HEK293 (cell line): ENCODE data around the gene CDYL2.

Experiments used
- CTCF ChIA-PET: fragments of 350-600 bp; formaldehyde crosslinking; extraction: SDS; loops from one replicate; lab custom pipeline; 2021; ENCODE audit warnings: antibody characterized with exemption; lab: Yijun Ruan, JAX
- POLR2A ChIA-PET: fragments of 300-600 bp; formaldehyde crosslinking; extraction: SDS; loops from one replicate; lab custom pipeline; 2020; ENCODE audit warnings: antibody characterized with exemption, inconsistent platforms; lab: Yijun Ruan, JAX
- H3K27ac ChIP-seq: fragments of 200-500 bp; sonication (Bioruptor generic); 2 replicates; pipeline ENCODE4 v1.5.1; 2014; ENCODE audit warnings: low read depth, low read length, control low read depth, inconsistent platforms; ENCODE audit errors: extremely low read depth
- H3K36me3 ChIP-seq, 2 experiments: fragments of 200-500 bp in 1 of 2; sonication (Bioruptor generic) in 1 of 2; 1 replicate in 1 of 2; 2 replicates in 1 of 2; pipeline ENCODE4 v1.5.1; 2014 to 2017; ENCODE audit warnings: inconsistent platforms in 2 of 2, low read length in 2 of 2; ENCODE audit not compliant: control insufficient read depth in 2 of 2, insufficient read depth in 1 of 2
- H3K4me1 ChIP-seq: fragments of 200-500 bp; sonication (Bioruptor generic); 2 replicates; pipeline ENCODE4 v1.5.1; 2014; ENCODE audit warnings: mild to moderate bottlenecking, low read length, inconsistent platforms; ENCODE audit not compliant: control insufficient read depth, insufficient read depth
- H3K4me3 ChIP-seq: 2 replicates; pipeline ENCODE4 v1.5.1; 2011; ENCODE audit warnings: low read depth, mild to moderate bottlenecking, control low read depth, low read length, moderate library complexity
- H3K9me3 ChIP-seq: fragments of 200-500 bp; sonication (Bioruptor generic); 2 replicates; pipeline ENCODE4 v1.5.1; 2014; ENCODE audit warnings: low read depth, low read length, inconsistent platforms; ENCODE audit not compliant: control insufficient read depth, insufficient read depth
- ZBTB48 ChIP-seq: fragments of 450-650 bp; formaldehyde crosslinking; IDR thresholded peaks from 2 replicates; pipeline ENCODE4 v1.5.1; 2016; ENCODE audit warnings: missing biosample characterization, missing genetic modification characterization
- ZFP3 ChIP-seq: fragments of 450-650 bp; formaldehyde crosslinking; IDR thresholded peaks from 2 replicates; pipeline ENCODE4 v1.5.1; 2016; ENCODE audit warnings: low read depth, missing biosample characterization, missing genetic modification characterization
- ZNF214 ChIP-seq: fragments of 450-650 bp; formaldehyde crosslinking; IDR thresholded peaks from 2 replicates; pipeline ENCODE4 v1.5.1; 2017; ENCODE audit warnings: missing biosample characterization, mild to moderate bottlenecking, missing genetic modification characterization, borderline replicate concordance
- ZNF341 ChIP-seq: fragments of 450-650 bp; formaldehyde crosslinking; IDR thresholded peaks from 2 replicates; pipeline ENCODE4; 2016; ENCODE audit warnings: low read depth, missing biosample characterization, missing genetic modification characterization
- ZNF366 ChIP-seq: fragments of 450-650 bp; formaldehyde crosslinking; conservative IDR thresholded peaks from 2 replicates; pipeline ENCODE4 v1.5.1; 2016; ENCODE audit warnings: missing biosample characterization, missing genetic modification characterization
- ZNF404 ChIP-seq: fragments of 450-650 bp; formaldehyde crosslinking; IDR thresholded peaks from 2 replicates; pipeline ENCODE4 v1.5.1; 2017; ENCODE audit warnings: missing biosample characterization, missing genetic modification characterization
- ZNF514 ChIP-seq: fragments of 450-650 bp; formaldehyde crosslinking; IDR thresholded peaks from 2 replicates; pipeline ENCODE4 v1.5.1; 2016; ENCODE audit warnings: missing biosample characterization, missing genetic modification characterization
- ZNF654 ChIP-seq: fragments of 450-650 bp; formaldehyde crosslinking; IDR thresholded peaks from 2 replicates; pipeline ENCODE4 v1.5.1; 2016; ENCODE audit warnings: low read depth, missing biosample characterization, missing genetic modification characterization
- ZNF660 ChIP-seq: fragments of 450-650 bp; IDR thresholded peaks from 2 replicates; pipeline ENCODE4 v1.5.1; 2018; ENCODE audit warnings: missing biosample characterization, mild to moderate bottlenecking, missing genetic modification characterization
- ZNF768 ChIP-seq: fragments of 450-650 bp; formaldehyde crosslinking; IDR thresholded peaks from 2 replicates; pipeline ENCODE4 v1.5.1; 2018; ENCODE audit warnings: missing biosample characterization, mild to moderate bottlenecking, missing genetic modification characterization
- ZSCAN16 ChIP-seq: fragments of 450-650 bp; formaldehyde crosslinking; IDR thresholded peaks from 2 replicates; pipeline ENCODE4 v1.5.1; 2016; ENCODE audit warnings: missing biosample characterization, missing genetic modification characterization
- TF ChIP-seq, protein P1 (sequence below): fragments of 450-650 bp; formaldehyde crosslinking; IDR thresholded peaks from 2 replicates; pipeline ENCODE4 v1.5.1; 2017; ENCODE audit warnings: missing biosample characterization, missing genetic modification characterization
- TF ChIP-seq, protein P2 (sequence below): fragments of 450-650 bp; formaldehyde crosslinking; IDR thresholded peaks from 2 replicates; pipeline ENCODE4 v1.5.1; 2016; ENCODE audit warnings: missing biosample characterization, missing genetic modification characterization
- TF ChIP-seq, protein P3 (sequence below): fragments of 450-650 bp; formaldehyde crosslinking; IDR thresholded peaks from 2 replicates; pipeline ENCODE4 v1.5.1; 2016; ENCODE audit warnings: missing biosample characterization, missing genetic modification characterization
- TF ChIP-seq, protein P4 (sequence below): fragments of 450-650 bp; formaldehyde crosslinking; IDR thresholded peaks from 2 replicates; pipeline ENCODE4 v1.5.1; 2016; ENCODE audit warnings: missing biosample characterization, missing genetic modification characterization

The CDYL2 gene

DNA sequence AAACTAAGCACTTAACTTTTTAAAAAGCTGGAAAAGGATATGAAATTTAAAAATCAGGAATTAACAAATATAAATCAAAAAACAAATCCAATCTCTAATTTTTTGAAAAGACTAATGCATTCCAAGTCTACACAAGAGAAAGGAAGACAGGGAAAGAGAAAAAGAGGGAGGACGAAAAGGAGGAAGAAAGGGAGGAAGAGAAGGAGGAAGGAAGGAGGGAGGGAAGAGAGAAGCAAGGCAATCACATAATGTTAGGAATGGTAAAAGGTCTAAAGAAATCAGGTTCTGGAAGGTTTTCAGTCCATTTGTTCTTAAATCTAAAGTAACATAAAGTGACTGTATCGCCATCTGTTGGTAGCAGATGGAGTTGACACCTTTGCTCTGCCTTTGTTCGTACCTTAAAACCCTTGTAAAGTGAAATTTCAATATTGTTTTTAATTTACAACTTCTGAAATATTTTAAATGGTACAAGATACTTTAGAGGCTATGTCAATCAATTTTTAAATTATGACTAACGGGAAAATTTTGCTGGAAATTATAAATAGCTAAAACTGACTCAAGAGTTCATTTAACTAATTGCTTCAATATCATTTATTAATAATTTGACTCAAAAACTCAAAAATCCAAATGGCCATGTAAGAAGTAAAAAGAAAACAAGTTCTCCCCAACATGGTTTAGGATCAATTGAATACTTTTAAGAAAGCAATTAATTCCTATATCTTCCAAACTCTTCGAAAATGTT lies 20.4 kb upstream of the CDYL2 start:
- Histone ChIP-seq H3K27ac (no peak overlapping the region), H3K4me3 (no peak overlapping the region), H3K9me3 (no peaks in the 10 kb centered on the region), H3K4me1 (no peaks in the 10 kb centered on the region), H3K36me3 (no peaks in the 10 kb centered on the region)
- CTCF ChIA-PET: interaction anchor here (0.7 to 5.0 kb wide), 22 partner anchors 8 to 1611 kb away, joined by 3 to 113 read pairs (median 4); no protein-coding TSS in a partner anchor
- POLR2A ChIA-PET: no interaction called here
- TF ChIP-seq ZNF768 (tag by site-specific recombination) (no peak), ZNF341 (tag by site-specific recombination) (no peak), ZNF514 (no peak), ZNF366 (tag by site-specific recombination) (peak; percentile 52), ZNF214 (no peak), ZSCAN16 (no peak), ZNF654 (tag by site-specific recombination) (peak; percentile 54), ZNF660 (0 out of 2 replicates have a peak, but pooled peaks have one; percentile 17), ZBTB48 (tag by site-specific recombination) (no peak), ZNF404 (tag by site-specific recombination) (no peak)
- TF ChIP-seq, protein P1, sequence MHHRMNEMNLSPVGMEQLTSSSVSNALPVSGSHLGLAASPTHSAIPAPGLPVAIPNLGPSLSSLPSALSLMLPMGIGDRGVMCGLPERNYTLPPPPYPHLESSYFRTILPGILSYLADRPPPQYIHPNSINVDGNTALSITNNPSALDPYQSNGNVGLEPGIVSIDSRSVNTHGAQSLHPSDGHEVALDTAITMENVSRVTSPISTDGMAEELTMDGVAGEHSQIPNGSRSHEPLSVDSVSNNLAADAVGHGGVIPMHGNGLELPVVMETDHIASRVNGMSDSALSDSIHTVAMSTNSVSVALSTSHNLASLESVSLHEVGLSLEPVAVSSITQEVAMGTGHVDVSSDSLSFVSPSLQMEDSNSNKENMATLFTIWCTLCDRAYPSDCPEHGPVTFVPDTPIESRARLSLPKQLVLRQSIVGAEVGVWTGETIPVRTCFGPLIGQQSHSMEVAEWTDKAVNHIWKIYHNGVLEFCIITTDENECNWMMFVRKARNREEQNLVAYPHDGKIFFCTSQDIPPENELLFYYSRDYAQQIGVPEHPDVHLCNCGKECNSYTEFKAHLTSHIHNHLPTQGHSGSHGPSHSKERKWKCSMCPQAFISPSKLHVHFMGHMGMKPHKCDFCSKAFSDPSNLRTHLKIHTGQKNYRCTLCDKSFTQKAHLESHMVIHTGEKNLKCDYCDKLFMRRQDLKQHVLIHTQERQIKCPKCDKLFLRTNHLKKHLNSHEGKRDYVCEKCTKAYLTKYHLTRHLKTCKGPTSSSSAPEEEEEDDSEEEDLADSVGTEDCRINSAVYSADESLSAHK: no peak
- TF ChIP-seq, protein P2, sequence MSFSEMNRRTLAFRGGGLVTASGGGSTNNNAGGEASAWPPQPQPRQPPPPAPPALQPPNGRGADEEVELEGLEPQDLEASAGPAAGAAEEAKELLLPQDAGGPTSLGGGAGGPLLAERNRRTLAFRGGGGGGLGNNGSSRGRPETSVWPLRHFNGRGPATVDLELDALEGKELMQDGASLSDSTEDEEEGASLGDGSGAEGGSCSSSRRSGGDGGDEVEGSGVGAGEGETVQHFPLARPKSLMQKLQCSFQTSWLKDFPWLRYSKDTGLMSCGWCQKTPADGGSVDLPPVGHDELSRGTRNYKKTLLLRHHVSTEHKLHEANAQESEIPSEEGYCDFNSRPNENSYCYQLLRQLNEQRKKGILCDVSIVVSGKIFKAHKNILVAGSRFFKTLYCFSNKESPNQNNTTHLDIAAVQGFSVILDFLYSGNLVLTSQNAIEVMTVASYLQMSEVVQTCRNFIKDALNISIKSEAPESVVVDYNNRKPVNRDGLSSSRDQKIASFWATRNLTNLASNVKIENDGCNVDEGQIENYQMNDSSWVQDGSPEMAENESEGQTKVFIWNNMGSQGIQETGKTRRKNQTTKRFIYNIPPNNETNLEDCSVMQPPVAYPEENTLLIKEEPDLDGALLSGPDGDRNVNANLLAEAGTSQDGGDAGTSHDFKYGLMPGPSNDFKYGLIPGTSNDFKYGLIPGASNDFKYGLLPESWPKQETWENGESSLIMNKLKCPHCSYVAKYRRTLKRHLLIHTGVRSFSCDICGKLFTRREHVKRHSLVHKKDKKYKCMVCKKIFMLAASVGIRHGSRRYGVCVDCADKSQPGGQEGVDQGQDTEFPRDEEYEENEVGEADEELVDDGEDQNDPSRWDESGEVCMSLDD: no peak
- TF ChIP-seq, protein P3, sequence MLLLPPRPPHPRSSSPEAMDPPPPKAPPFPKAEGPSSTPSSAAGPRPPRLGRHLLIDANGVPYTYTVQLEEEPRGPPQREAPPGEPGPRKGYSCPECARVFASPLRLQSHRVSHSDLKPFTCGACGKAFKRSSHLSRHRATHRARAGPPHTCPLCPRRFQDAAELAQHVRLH (tag by site-specific recombination): no peak
- TF ChIP-seq, protein P4, sequence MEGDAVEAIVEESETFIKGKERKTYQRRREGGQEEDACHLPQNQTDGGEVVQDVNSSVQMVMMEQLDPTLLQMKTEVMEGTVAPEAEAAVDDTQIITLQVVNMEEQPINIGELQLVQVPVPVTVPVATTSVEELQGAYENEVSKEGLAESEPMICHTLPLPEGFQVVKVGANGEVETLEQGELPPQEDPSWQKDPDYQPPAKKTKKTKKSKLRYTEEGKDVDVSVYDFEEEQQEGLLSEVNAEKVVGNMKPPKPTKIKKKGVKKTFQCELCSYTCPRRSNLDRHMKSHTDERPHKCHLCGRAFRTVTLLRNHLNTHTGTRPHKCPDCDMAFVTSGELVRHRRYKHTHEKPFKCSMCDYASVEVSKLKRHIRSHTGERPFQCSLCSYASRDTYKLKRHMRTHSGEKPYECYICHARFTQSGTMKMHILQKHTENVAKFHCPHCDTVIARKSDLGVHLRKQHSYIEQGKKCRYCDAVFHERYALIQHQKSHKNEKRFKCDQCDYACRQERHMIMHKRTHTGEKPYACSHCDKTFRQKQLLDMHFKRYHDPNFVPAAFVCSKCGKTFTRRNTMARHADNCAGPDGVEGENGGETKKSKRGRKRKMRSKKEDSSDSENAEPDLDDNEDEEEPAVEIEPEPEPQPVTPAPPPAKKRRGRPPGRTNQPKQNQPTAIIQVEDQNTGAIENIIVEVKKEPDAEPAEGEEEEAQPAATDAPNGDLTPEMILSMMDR (tag by site-specific recombination): 0 out of 2 replicates have a peak, but pooled peaks have one; percentile 21

DNA sequence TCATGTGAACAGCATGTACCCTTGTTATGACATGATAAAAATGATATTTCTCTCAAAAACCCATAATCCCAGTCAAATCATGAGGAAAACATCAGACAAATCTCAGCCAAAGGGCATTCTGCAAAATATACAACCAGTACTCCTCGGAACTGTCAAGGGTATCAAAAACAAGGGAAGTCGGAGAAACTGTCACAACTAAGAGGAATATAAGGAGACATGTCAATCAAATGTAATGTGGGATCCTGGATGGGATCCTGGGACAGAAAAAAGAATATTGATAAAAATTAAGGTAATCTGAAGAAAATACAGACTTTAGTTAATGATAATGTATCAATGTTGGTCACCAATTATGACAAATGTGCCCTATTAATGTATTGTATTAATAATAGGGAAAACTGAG lies 15.6 kb upstream of the CDYL2 start:
- no peak overlapping the region for H3K4me3 ChIP-seq
- no peaks in the 10 kb centered on the region for H3K9me3 ChIP-seq
- ChIA-PET CTCF (interaction anchor here (1.9 kb wide), 1 partner anchor 293 kb away, joined by 15 read pairs; no protein-coding TSS in a partner anchor), POLR2A (no interaction called here)
- TF ChIP-seq ZFP3 (tag by site-specific recombination): no peak
- no peaks in the 10 kb centered on the region for H3K36me3 ChIP-seq
- H3K27ac ChIP-seq: no peak overlapping the region
- H3K4me1 ChIP-seq: no peaks in the 10 kb centered on the region
